Stimulated activated CD8-positive, alpha-beta memory T cell treated with anti-CD3 and anti-CD28 coated beads, Interleukin-4, amount 100 ng/mL, for 48 hours (primary cell): Measurements from ENCODE around the gene PTPRN2.
"Not testable (repeated sequence)": the region's sequence is repeated elsewhere in the genome, so short reads cannot be mapped to it uniquely, and the experiment has no call there.

Source experiments
- DNase-seq: peaks from one replicate; pipeline ENCODE4 v3.0.0-alpha.2; 2020

The PTPRN2 gene

GRCh38 chr7:158458716-158459282, 128.8 kb downstream of the PTPRN2 start:
- DNase-seq, result no peak

- DNase-seq, result no peak
Measured at GRCh38 chr7:158458096-158458495, 129.5 kb downstream of the PTPRN2 start.

- DNase-seq, result not testable (repeated sequence)
Measured at GRCh38 chr7:158457586-158457985, 130.0 kb downstream of the PTPRN2 start.

GRCh38 chr7:158454631-158455030, 133.0 kb downstream of the PTPRN2 start:
- no peak for DNase-seq

GRCh38 chr7:158453663-158454062, 134.0 kb downstream of the PTPRN2 start:
- no peak for DNase-seq

GRCh38 chr7:158452331-158452730, 135.3 kb downstream of the PTPRN2 start:
- DNase-seq, result no peak

GRCh38 chr7:158450476-158451124, 137.0 kb downstream of the PTPRN2 start:
- DNase-seq, result no peak

GRCh38 chr7:158449942-158450341, 137.7 kb downstream of the PTPRN2 start:
- no peak for DNase-seq

- DNase-seq, result no peak
Measured at GRCh38 chr7:158449266-158449665, 138.4 kb downstream of the PTPRN2 start.

GRCh38 chr7:158448430-158449100, 139.1 kb downstream of the PTPRN2 start:
- DNase-seq, result no peak

GRCh38 chr7:158447506-158448171, 140.0 kb downstream of the PTPRN2 start:
- no peak for DNase-seq

- no peak for DNase-seq
Measured at GRCh38 chr7:158447151-158447505, 140.5 kb downstream of the PTPRN2 start.

GRCh38 chr7:158446706-158447105, 140.9 kb downstream of the PTPRN2 start:
- DNase-seq, result no peak

GRCh38 chr7:158446281-158446680, 141.3 kb downstream of the PTPRN2 start:
- no peak for DNase-seq

- no peak for DNase-seq
Measured at GRCh38 chr7:158445421-158446175, 142.0 kb downstream of the PTPRN2 start.

GRCh38 chr7:158444501-158445420, 142.9 kb downstream of the PTPRN2 start:
- DNase-seq, result no peak

- no peak for DNase-seq
Measured at GRCh38 chr7:158443688-158444483, 143.7 kb downstream of the PTPRN2 start.

- DNase-seq, result no peak
Measured at GRCh38 chr7:158443014-158443687, 144.5 kb downstream of the PTPRN2 start.

- DNase-seq, result no peak
Measured at GRCh38 chr7:158442260-158442659, 145.4 kb downstream of the PTPRN2 start.

GRCh38 chr7:158439035-158439434, 148.6 kb downstream of the PTPRN2 start:
- DNase-seq, result no peak
